Epithelial cell of umbilical artery (primary cell): ENCODE data around the gene PAX8. TPM values are rescaled to one million over a fixed set of nuclear protein-coding genes. Genes with fewer than 3 reads are reported as not detected.

Experiments used
- total RNA-seq: library from RNA; depleted of rRNA; stranded (reverse); fragments of >200 nt; gene quantifications from 2 replicates; pipeline ENCODE4 v1.2.3, GENCODE V29; 2014

Gene PAX8
- under 0.01 TPM in 1 of 2 replicates, not detected in the other for total RNA-seq

GRCh38 chr2:113278742-113279139 lies at the start of gene PAX8:
Gene PAX8 (minus strand): TSS chr2:113278921. CDS start chr2:113278394, 527 bp downstream.

GRCh38 chr2:113173542-113174375 lies 105.0 kb downstream of the PAX8 start, which contains the start of gene PSD4:
Gene PSD4 (plus strand): TSS chr2:113173971. CDS start chr2:113182457, 8,486 bp downstream.

Other genes starting within 250 kb of the PAX8 start
- not detected in 2 replicates for gene IL36B, start 226.1 kb downstream of the PAX8 start, total RNA-seq
- gene IL36RN, start 219.7 kb downstream of the PAX8 start, total RNA-seq = not detected in 2 replicates
- not detected in 2 replicates for gene IL1F10, start 211.0 kb downstream of the PAX8 start, total RNA-seq
- not detected in 2 replicates for gene IL1RN, start 151.3 kb downstream of the PAX8 start, total RNA-seq
- gene PSD4, start 105.0 kb downstream of the PAX8 start, total RNA-seq = under 0.01 and 0.30 TPM in 2 replicates
- gene ZNG1B, start 158.8 kb upstream of the PAX8 start, total RNA-seq = 37.7 and 55.3 TPM in 2 replicates
- under 0.01 TPM in 1 of 2 replicates, not detected in the other for gene FOXD4L1, start 219.7 kb upstream of the PAX8 start, total RNA-seq